ENCODE results near the gene ZNRD2.

Gene ZNRD2

GRCh38 chr11:65609229-65609628 is 39.0 kb downstream of the ZNRD2 start:
- peaks cover 27% of the 10 kb centered on the region for H3K36me3 ChIP-seq (replicated peaks)
- no peak for TF ChIP-seq CTCF (IDR thresholded peaks at IDR 0.05; ENCODE audit: low read depth, low read length, missing control alignments)
- in situ Hi-C loops (cut with HindIII; ENCODE audit: low pct_ligation_motif_present, low sequenced_read_pairs): no loop called here
- DNase-seq: no peak
- no peaks in the 10 kb centered on the region for H3K27me3 ChIP-seq (replicated peaks)
- H3K27ac ChIP-seq: no peak overlapping the region
- no peak overlapping the region for H3K4me3 ChIP-seq (ENCODE audit: low read depth, low read length)

GRCh38 chr11:65609665-65610064 is 39.4 kb downstream of the ZNRD2 start:
- no peaks in the 10 kb centered on the region for H3K27me3 ChIP-seq (replicated peaks)
- no peak overlapping the region for H3K4me3 ChIP-seq (ENCODE audit: low read depth, low read length)
- no peak for TF ChIP-seq CTCF (IDR thresholded peaks at IDR 0.05; ENCODE audit: low read depth, low read length, missing control alignments)
- H3K27ac ChIP-seq: no peak overlapping the region
- in situ Hi-C loops (cut with HindIII; ENCODE audit: low pct_ligation_motif_present, low sequenced_read_pairs): no loop called here
- peaks cover 23% of the 10 kb centered on the region for H3K36me3 ChIP-seq (replicated peaks)
- DNase-seq: no peak

- H3K27ac ChIP-seq: no peak overlapping the region
- DNase-seq: no peak
- no peaks in the 10 kb centered on the region for H3K27me3 ChIP-seq (replicated peaks)
- in situ Hi-C loops (cut with HindIII; ENCODE audit: low pct_ligation_motif_present, low sequenced_read_pairs): no loop called here
- no peak overlapping the region for H3K4me3 ChIP-seq (ENCODE audit: low read depth, low read length)
- no peak for TF ChIP-seq CTCF (IDR thresholded peaks at IDR 0.05; ENCODE audit: low read depth, low read length, missing control alignments)
- H3K36me3 ChIP-seq (replicated peaks): peaks cover 15% of the 10 kb centered on the region
Measured at GRCh38 chr11:65610404-65610803, 40.1 kb downstream of the ZNRD2 start.

GRCh38 chr11:65611028-65611757 is 40.9 kb downstream of the ZNRD2 start:
- no peak for TF ChIP-seq CTCF (IDR thresholded peaks at IDR 0.05; ENCODE audit: low read depth, low read length, missing control alignments)
- no peak overlapping the region for H3K27ac ChIP-seq
- H3K36me3 ChIP-seq (replicated peaks): peaks cover 8% of the 10 kb centered on the region
- H3K4me3 ChIP-seq (ENCODE audit: low read depth, low read length): peak overlapping the region; percentile 83
- no peaks in the 10 kb centered on the region for H3K27me3 ChIP-seq (replicated peaks)
- in situ Hi-C loops (cut with HindIII; ENCODE audit: low pct_ligation_motif_present, low sequenced_read_pairs): no loop called here
- no peak for DNase-seq

GRCh38 chr11:65611758-65612603 is 41.7 kb downstream of the ZNRD2 start:
- H3K27ac ChIP-seq: peak overlapping the region; percentile 12
- DNase-seq: peak; percentile 37
- peak overlapping the region; percentile 83 for H3K4me3 ChIP-seq (ENCODE audit: low read depth, low read length)
- H3K27me3 ChIP-seq (replicated peaks): no peaks in the 10 kb centered on the region
- in situ Hi-C loops (cut with HindIII; ENCODE audit: low pct_ligation_motif_present, low sequenced_read_pairs): no loop called here
- TF ChIP-seq CTCF (IDR thresholded peaks at IDR 0.05; ENCODE audit: low read depth, low read length, missing control alignments): no peak
- peaks cover 8% of the 10 kb centered on the region for H3K36me3 ChIP-seq (replicated peaks)

Data from brain microvascular endothelial cell (primary cell).